ENCODE measurements around the gene CRMP1. TPM values are rescaled to one million over a fixed set of nuclear protein-coding genes. Genes with fewer than 3 reads are reported as not detected.

The CRMP1 gene
- not detected in 2 replicates for total RNA-seq (2022)
- percentile 1 among the genes with signal in this experiment for Bru-seq, nascent RNA
- BruChase-seq, experiment 1, labeled RNA remaining after a 6-hour chase, result not detected
- not detected for BruChase-seq, experiment 2, labeled RNA remaining after a 2-hour chase
- long read RNA-seq, result 0 reads

- no peak for DNase-seq
- CTCF ChIA-PET, result no interaction called here
- H3K4me3 Mint-ChIP-seq (ENCODE audit: low read depth, unreplicated experiment), result no peak within 1 kb of the TSS
- H3K36me3 Mint-ChIP-seq (ENCODE audit: insufficient read depth, unreplicated experiment), result no peaks in the 10 kb centered on the region
- intact Hi-C loops (cut with micrococcal nuclease; ENCODE audit: unreplicated experiment), result no loop called here
- no TSS peak for BruUV-seq (replicated peaks)
- no peak for TF ChIP-seq CTCF (IDR thresholded peaks at IDR 0.05; ENCODE audit: unreplicated experiment)
- H3K4me1 Mint-ChIP-seq (ENCODE audit: low read depth, unreplicated experiment), result no peaks in the 10 kb centered on the region
- no peaks in the 10 kb centered on the region for H3K27me3 Mint-ChIP-seq (ENCODE audit: unreplicated experiment)
- no peak within 1 kb of the TSS for H3K27ac Mint-ChIP-seq (ENCODE audit: unreplicated experiment)
- H3K9me3 Mint-ChIP-seq (ENCODE audit: low read depth, unreplicated experiment), result peaks cover 3% of the 10 kb centered on the region
These were observed at the start of gene CRMP1 for GRCh38 chr4:5893004-5893580. Gene CRMP1, minus strand, starts transcription at chr4:5893086. Its CDS starts 117 bp downstream, at chr4:5892969.

- CTCF ChIA-PET, result no interaction called here
- no peak for DNase-seq
- intact Hi-C loops (cut with micrococcal nuclease; ENCODE audit: unreplicated experiment), result no loop called here
- H3K27ac Mint-ChIP-seq (ENCODE audit: unreplicated experiment), result no peak overlapping the region
- no TSS peak for BruUV-seq (replicated peaks)
- H3K4me3 Mint-ChIP-seq (ENCODE audit: low read depth, unreplicated experiment), result no peak overlapping the region
- no peaks in the 10 kb centered on the region for H3K9me3 Mint-ChIP-seq (ENCODE audit: low read depth, unreplicated experiment)
- no peaks in the 10 kb centered on the region for H3K36me3 Mint-ChIP-seq (ENCODE audit: insufficient read depth, unreplicated experiment)
- H3K27me3 Mint-ChIP-seq (ENCODE audit: unreplicated experiment), result peaks cover 10% of the 10 kb centered on the region
- no peak for TF ChIP-seq CTCF (IDR thresholded peaks at IDR 0.05; ENCODE audit: unreplicated experiment)
- H3K4me1 Mint-ChIP-seq (ENCODE audit: low read depth, unreplicated experiment), result no peaks in the 10 kb centered on the region
These were observed 48.7 kb upstream of the CRMP1 start for GRCh38 chr4:5941601-5942000.

GRCh38 chr4:5940470-5941203 lies 47.8 kb upstream of the CRMP1 start:
- no peak overlapping the region for H3K27ac Mint-ChIP-seq (ENCODE audit: unreplicated experiment)

More at GRCh38 chr4:5940470-5941203, 47.8 kb upstream of the CRMP1 start:
- Mint-ChIP-seq H3K4me3 (ENCODE audit: low read depth, unreplicated experiment) (no peak overlapping the region), H3K36me3 (ENCODE audit: insufficient read depth, unreplicated experiment) (no peaks in the 10 kb centered on the region), H3K27me3 (ENCODE audit: unreplicated experiment) (peaks cover 10% of the 10 kb centered on the region), H3K9me3 (ENCODE audit: low read depth, unreplicated experiment) (no peaks in the 10 kb centered on the region), H3K4me1 (ENCODE audit: low read depth, unreplicated experiment) (no peaks in the 10 kb centered on the region)
- no TSS peak for BruUV-seq (replicated peaks)
- no peak for TF ChIP-seq CTCF (IDR thresholded peaks at IDR 0.05; ENCODE audit: unreplicated experiment)
- intact Hi-C loops (cut with micrococcal nuclease; ENCODE audit: unreplicated experiment), result no loop called here
- DNase-seq, result peak; percentile 2
- CTCF ChIA-PET, result no interaction called here

Measured in Calu3 (cell line).